Duodenal mucosa (tissue), 2 donors: ENCODE measurements around the gene MYO3B.
"Not testable (repeated sequence)": the region's sequence is repeated elsewhere in the genome, so short reads cannot be mapped to it uniquely, and the experiment has no call there.

Experiments used
- H3K27ac ChIP-seq: one replicate; pipeline ENCODE4 v1.7.0; 2013; ENCODE audit warnings: low read depth, low read length
- H3K27me3 ChIP-seq, 2 donors: one replicate each; pipeline ENCODE4 v1.7.0; 2013; ENCODE audit warnings: low read length in 2 of 2, control low read depth in 1 of 2; ENCODE audit not compliant: insufficient read depth in 2 of 2, control insufficient read depth in 1 of 2
- H3K36me3 ChIP-seq, 2 donors: one replicate each; pipeline ENCODE4 v1.7.0; 2013; ENCODE audit warnings: low read length in 2 of 2, control low read depth in 1 of 2; ENCODE audit not compliant: insufficient read depth in 2 of 2, control insufficient read depth in 1 of 2
- H3K4me1 ChIP-seq, 2 donors: one replicate each; pipeline ENCODE4 v1.7.0; 2013; ENCODE audit warnings: low read length in 2 of 2, control low read depth in 1 of 2; ENCODE audit not compliant: insufficient read depth in 2 of 2, control insufficient read depth in 1 of 2
- H3K4me3 ChIP-seq, 2 donors: one replicate each; pipeline ENCODE4 v1.7.0; 2013; ENCODE audit warnings: low read length in 2 of 2, low read depth in 1 of 2
- H3K9ac ChIP-seq, 2 donors: one replicate each; pipeline ENCODE4 v1.7.0; 2013; ENCODE audit warnings: low read length in 2 of 2, low read depth in 1 of 2
- H3K9me3 ChIP-seq, 2 donors: one replicate each; pipeline ENCODE4 v1.7.0; 2013; ENCODE audit warnings: low read length in 2 of 2, control low read depth in 1 of 2; ENCODE audit not compliant: control insufficient read depth in 1 of 2

Gene MYO3B

DNA sequence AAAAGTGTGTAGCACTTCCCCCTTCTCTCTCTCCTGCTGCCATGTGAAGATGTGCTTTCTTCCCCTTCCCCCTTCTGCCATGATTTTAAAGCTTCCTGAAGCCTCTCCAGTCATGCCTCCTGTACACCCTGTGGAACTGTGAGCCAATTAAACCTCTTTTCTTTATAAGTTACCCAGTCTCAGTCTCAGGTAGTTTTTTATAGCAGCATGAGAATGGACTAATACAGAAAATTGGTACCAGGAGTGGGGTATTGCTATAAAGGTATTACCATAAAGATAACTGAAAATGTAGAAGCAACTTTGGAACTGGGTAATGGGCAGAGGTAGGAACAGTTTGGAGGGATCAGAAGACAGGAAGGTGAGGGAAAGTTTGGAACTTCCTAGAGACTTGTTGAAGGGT is 374.0 kb downstream of the MYO3B start:
- not testable (repeated sequence) for H3K9me3 ChIP-seq, H3K4me3 ChIP-seq, H3K9ac ChIP-seq, H3K4me1 ChIP-seq, H3K36me3 ChIP-seq, H3K27me3 ChIP-seq, H3K27ac ChIP-seq

DNA sequence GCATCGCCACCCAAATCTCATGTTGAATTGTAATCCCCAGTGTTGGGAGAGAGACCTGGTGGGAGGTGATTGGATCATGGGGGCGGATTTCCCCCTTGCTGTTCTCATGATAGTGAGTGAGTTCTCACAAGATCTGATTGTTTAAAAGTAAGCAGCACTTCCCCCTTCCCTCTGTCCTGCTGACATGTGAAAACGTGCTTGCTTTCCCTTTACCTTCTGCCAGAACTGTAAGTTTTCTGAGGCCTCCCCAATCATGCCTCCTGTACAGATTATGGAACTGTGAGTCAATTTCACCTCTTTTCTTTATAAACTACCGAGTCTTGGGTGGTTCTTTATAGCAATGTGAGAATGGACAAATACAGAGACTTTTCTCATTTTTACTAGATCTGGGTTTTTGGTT is 375.8 kb downstream of the MYO3B start:
- no peaks in the 10 kb centered on the region for H3K27me3 ChIP-seq
- H3K4me3 ChIP-seq, result no peak overlapping the region
- no peaks in the 10 kb centered on the region for H3K4me1 ChIP-seq
- no peak overlapping the region for H3K9ac ChIP-seq
- H3K27ac ChIP-seq, result no peak overlapping the region
- H3K9me3 ChIP-seq, result peaks cover 2 to 4% of the 10 kb centered on the region in 2 donors
- no peaks in the 10 kb centered on the region for H3K36me3 ChIP-seq

GRCh38 chr2:170554278-170554955 is 376.5 kb downstream of the MYO3B start:
- no peaks in the 10 kb centered on the region for H3K27me3 ChIP-seq
- no peak overlapping the region for H3K27ac ChIP-seq
- no peak overlapping the region for H3K4me3 ChIP-seq
- no peak overlapping the region for H3K9ac ChIP-seq
- peaks cover 2 to 4% of the 10 kb centered on the region in 2 donors for H3K9me3 ChIP-seq
- no peaks in the 10 kb centered on the region for H3K36me3 ChIP-seq
- no peaks in the 10 kb centered on the region for H3K4me1 ChIP-seq

DNA sequence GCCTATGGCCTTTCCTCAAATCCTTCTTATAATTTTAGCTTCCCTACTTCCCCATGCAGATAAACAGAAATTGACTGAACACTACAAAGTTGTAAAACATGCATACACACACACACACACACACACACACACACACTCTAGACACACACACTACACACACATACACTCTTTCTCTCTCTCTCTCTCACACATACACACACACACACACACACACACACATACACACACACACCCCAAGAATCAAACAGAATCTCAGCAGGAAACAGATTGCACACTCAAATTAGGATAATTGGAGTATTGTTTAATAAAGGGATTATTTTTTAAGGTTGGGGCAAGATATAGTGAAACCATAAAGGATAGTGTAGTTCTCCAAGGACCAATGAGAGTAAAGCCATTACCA is 385.0 kb downstream of the MYO3B start:
- Histone ChIP-seq H3K4me3 (no peak overlapping the region), H3K9me3 (no peaks in the 10 kb centered on the region), H3K27ac (no peak overlapping the region), H3K9ac (no peak overlapping the region), H3K36me3 (no peaks in the 10 kb centered on the region), H3K27me3 (no peaks in the 10 kb centered on the region), H3K4me1 (no peaks in the 10 kb centered on the region)

- Histone ChIP-seq H3K9me3 (no peaks in the 10 kb centered on the region), H3K4me1 (no peaks in the 10 kb centered on the region), H3K36me3 (no peaks in the 10 kb centered on the region), H3K4me3 (no peak overlapping the region), H3K27me3 (no peaks in the 10 kb centered on the region), H3K9ac (no peak overlapping the region), H3K27ac (no peak overlapping the region)
Observed at GRCh38 chr2:170563401-170563800, 385.5 kb downstream of the MYO3B start.

GRCh38 chr2:170566138-170566537 is 388.2 kb downstream of the MYO3B start:
- Histone ChIP-seq H3K9ac (no peak overlapping the region), H3K9me3 (no peaks in the 10 kb centered on the region), H3K36me3 (no peaks in the 10 kb centered on the region), H3K4me1 (no peaks in the 10 kb centered on the region), H3K27ac (no peak overlapping the region), H3K27me3 (no peaks in the 10 kb centered on the region), H3K4me3 (no peak overlapping the region)

GRCh38 chr2:170567429-170567828 is 389.5 kb downstream of the MYO3B start:
- Histone ChIP-seq H3K4me1 (no peaks in the 10 kb centered on the region), H3K27me3 (no peaks in the 10 kb centered on the region), H3K4me3 (no peak overlapping the region), H3K27ac (no peak overlapping the region), H3K36me3 (no peaks in the 10 kb centered on the region), H3K9me3 (no peaks in the 10 kb centered on the region), H3K9ac (no peak overlapping the region)

DNA sequence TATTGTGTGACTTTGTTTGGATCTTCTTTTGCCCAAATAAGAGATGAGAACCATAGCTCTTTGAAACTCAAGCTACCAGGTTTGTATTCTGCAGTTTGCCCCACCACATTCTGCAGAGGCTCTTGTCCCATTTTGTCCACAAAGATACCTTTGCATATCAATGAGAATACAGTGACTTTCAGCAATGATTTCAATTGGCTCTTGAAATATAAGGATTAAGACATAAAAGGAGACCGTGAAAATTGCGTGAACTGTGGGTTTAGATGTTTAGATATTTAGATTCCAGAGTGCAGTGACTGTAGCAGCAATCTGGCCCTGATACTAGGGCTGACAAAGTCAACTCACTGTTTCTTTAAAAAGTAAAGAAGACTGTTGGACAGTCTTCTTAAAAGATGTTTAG is 390.6 kb downstream of the MYO3B start:
- no peaks in the 10 kb centered on the region for H3K9me3 ChIP-seq
- no peaks in the 10 kb centered on the region for H3K27me3 ChIP-seq
- H3K4me3 ChIP-seq, result no peak overlapping the region
- H3K9ac ChIP-seq, result no peak overlapping the region
- H3K4me1 ChIP-seq, result no peaks in the 10 kb centered on the region
- H3K36me3 ChIP-seq, result no peaks in the 10 kb centered on the region
- no peak overlapping the region for H3K27ac ChIP-seq

- no peak overlapping the region for H3K4me3 ChIP-seq
- no peaks in the 10 kb centered on the region for H3K36me3 ChIP-seq
- H3K9ac ChIP-seq, result no peak overlapping the region
- H3K9me3 ChIP-seq, result no peaks in the 10 kb centered on the region
- no peaks in the 10 kb centered on the region for H3K27me3 ChIP-seq
- no peak overlapping the region for H3K27ac ChIP-seq
- H3K4me1 ChIP-seq, result peaks cover 0 to 6% of the 10 kb centered on the region in 2 donors
Observed at GRCh38 chr2:170571612-170572011, 393.7 kb downstream of the MYO3B start.

DNA sequence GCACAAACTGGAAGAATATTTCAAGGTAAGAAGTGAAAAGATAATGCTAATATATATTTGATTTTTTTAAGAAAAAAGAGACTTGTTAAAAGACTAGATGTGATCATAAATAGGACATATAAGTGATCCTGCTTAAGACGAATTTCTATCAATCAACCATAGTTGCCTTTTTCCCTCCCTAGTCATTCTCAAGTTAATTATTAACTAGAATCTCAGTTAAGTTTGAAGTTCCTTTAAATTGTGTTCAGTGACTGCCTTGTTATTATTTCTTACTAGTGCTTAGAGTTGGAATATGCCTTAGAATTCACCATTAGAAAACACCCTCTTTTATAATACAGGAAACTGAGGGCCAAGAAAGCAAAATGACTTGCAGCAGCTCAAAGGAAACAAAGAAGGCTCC is 395.7 kb downstream of the MYO3B start:
- Histone ChIP-seq H3K9ac (no peak overlapping the region), H3K4me1 (peaks cover 0 to 6% of the 10 kb centered on the region in 2 donors), H3K4me3 (no peak overlapping the region), H3K9me3 (no peaks in the 10 kb centered on the region), H3K27ac (no peak overlapping the region), H3K36me3 (no peaks in the 10 kb centered on the region), H3K27me3 (no peaks in the 10 kb centered on the region)

GRCh38 chr2:170576296-170576695 is 398.3 kb downstream of the MYO3B start:
- no peaks in the 10 kb centered on the region for H3K27me3 ChIP-seq
- no peak overlapping the region for H3K27ac ChIP-seq
- H3K9me3 ChIP-seq, result no peaks in the 10 kb centered on the region
- no peak overlapping the region for H3K4me3 ChIP-seq
- peaks cover 0 to 6% of the 10 kb centered on the region in 2 donors for H3K4me1 ChIP-seq
- H3K36me3 ChIP-seq, result no peaks in the 10 kb centered on the region
- H3K9ac ChIP-seq, result no peak overlapping the region
